ENCODE measurements around the gene TUBG2. TPM values are rescaled to one million over a fixed set of nuclear protein-coding genes. Genes with fewer than 3 reads are reported as not detected.

The TUBG2 gene
- total RNA-seq, 1 experiment from 2014 or later = 20.4 TPM

DNA sequence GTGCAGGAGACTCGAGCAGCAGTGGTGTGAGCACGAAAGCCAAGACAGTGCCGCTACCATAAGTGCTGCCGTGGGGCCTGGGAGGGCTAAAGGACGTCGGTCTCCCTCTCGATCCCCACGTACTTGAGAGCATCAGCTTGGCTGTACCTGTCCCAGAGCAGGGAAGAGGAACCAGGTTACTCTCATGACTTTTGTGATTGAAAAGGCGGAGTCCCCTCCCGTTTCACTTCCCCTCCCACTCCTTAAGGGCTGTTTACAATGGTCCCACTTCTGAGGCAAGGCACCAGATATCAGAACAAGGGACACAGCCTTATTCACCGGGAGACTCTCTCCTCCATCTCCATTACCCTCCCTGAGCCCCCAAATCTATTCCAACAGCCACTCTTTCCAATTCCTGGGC, 43.4 kb downstream of the TUBG2 start:
- H2AFZ ChIP-seq (ENCODE audit: low read length) = no peak overlapping the region
- Mint-ChIP-seq H3K36me3 (ENCODE audit: insufficient read depth in 1 of 3, low read depth in 3 of 3) (peaks cover 9 to 57% (median 44%) of the 10 kb centered on the region in 3 experiments; a peak in 6 of 7 replicates), H3K4me3 (no peak overlapping the region), H3K27ac (no peak overlapping the region; a peak in 1 of 7 replicates), H3K27me3 (ENCODE audit: low read depth) (no peaks in the 10 kb centered on the region), H3K4me1 (peaks cover 8 to 25% of the 10 kb centered on the region in 2 experiments), H3K9me3 (no peaks in the 10 kb centered on the region)
- H2AK5ac ChIP-seq (ENCODE audit: insufficient read length, low read length) = no peak overlapping the region
- WGBS (ENCODE audit: extremely low coverage, insufficient read length, low lambda C conversion rate) = no CpG with 5 or more reads among the region's 11 CpGs
- H3T11ph ChIP-seq (ENCODE audit: low read length) = no peak overlapping the region
- H3K27ac ChIP-seq (ENCODE audit: insufficient read length, low read depth, low read length) = no peak overlapping the region
- no peak overlapping the region for H3K4me2 ChIP-seq (ENCODE audit: insufficient read depth, insufficient read length, low read length)
- H3K23me2 ChIP-seq (ENCODE audit: insufficient read length, low read depth, low read length, poor library complexity, severe bottlenecking) = no peaks in the 10 kb centered on the region
- no peaks in the 10 kb centered on the region for H3K79me2 ChIP-seq (ENCODE audit: insufficient read depth, low read length)
- no peaks in the 10 kb centered on the region for H3K27me3 ChIP-seq (ENCODE audit: insufficient read depth, low read length)
- H4K91ac ChIP-seq (ENCODE audit: insufficient read length, low read depth, low read length) = no peak overlapping the region
- H4K20me1 ChIP-seq (ENCODE audit: control insufficient read depth, insufficient read depth, insufficient read length) = no peaks in the 10 kb centered on the region
- no peaks in the 10 kb centered on the region for H3K9me3 ChIP-seq (ENCODE audit: control insufficient read depth, low read depth, low read length)
- no peak overlapping the region for H3K18ac ChIP-seq (ENCODE audit: insufficient read length, low read depth, low read length)
- no peak overlapping the region for H3K23ac ChIP-seq (ENCODE audit: insufficient read length, low read depth, low read length)
- H3K4ac ChIP-seq (ENCODE audit: low read depth, low read length) = no peak overlapping the region
- H3K56ac ChIP-seq (ENCODE audit: insufficient read length, low read depth, low read length) = no peak overlapping the region
- H2BK12ac ChIP-seq (ENCODE audit: insufficient read length, low read depth, low read length) = no peak overlapping the region
- H2BK15ac ChIP-seq (ENCODE audit: low read depth, low read length) = no peak overlapping the region
- no peak overlapping the region for H2BK5ac ChIP-seq (ENCODE audit: insufficient read length, low read length)
- H4K5ac ChIP-seq (ENCODE audit: insufficient read length, low read depth, low read length) = no peak overlapping the region
- H2BK20ac ChIP-seq (ENCODE audit: low read depth, low read length, poor library complexity, severe bottlenecking) = no peak overlapping the region
- H3K4me1 ChIP-seq (ENCODE audit: insufficient read depth, low read length) = no peaks in the 10 kb centered on the region
- no peak overlapping the region for H3K9ac ChIP-seq (ENCODE audit: extremely low read depth, insufficient read length, low read length)
- no peak overlapping the region for H4K8ac ChIP-seq (replicated peaks; ENCODE audit: insufficient read length, low read depth, low read length)
- H3K14ac ChIP-seq (ENCODE audit: insufficient read depth, low read length) = no peak overlapping the region
- DNase-seq = no peak
- TF ChIP-seq, protein P1, sequence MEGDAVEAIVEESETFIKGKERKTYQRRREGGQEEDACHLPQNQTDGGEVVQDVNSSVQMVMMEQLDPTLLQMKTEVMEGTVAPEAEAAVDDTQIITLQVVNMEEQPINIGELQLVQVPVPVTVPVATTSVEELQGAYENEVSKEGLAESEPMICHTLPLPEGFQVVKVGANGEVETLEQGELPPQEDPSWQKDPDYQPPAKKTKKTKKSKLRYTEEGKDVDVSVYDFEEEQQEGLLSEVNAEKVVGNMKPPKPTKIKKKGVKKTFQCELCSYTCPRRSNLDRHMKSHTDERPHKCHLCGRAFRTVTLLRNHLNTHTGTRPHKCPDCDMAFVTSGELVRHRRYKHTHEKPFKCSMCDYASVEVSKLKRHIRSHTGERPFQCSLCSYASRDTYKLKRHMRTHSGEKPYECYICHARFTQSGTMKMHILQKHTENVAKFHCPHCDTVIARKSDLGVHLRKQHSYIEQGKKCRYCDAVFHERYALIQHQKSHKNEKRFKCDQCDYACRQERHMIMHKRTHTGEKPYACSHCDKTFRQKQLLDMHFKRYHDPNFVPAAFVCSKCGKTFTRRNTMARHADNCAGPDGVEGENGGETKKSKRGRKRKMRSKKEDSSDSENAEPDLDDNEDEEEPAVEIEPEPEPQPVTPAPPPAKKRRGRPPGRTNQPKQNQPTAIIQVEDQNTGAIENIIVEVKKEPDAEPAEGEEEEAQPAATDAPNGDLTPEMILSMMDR (conservative IDR thresholded peaks at IDR 0.05) = no peak
- H2BK120ac ChIP-seq (ENCODE audit: low read depth, low read length, poor library complexity, severe bottlenecking) = no peak overlapping the region
- H3K79me1 ChIP-seq (ENCODE audit: insufficient read depth, low read depth, low read length, poor library complexity, severe bottlenecking) = no peaks in the 10 kb centered on the region

Measured in H9 (cell line).